Measurements from ENCODE around the gene RAB10. TPM values are rescaled to one million over a fixed set of nuclear protein-coding genes. Genes with fewer than 3 reads are reported as not detected.
"Not testable (repeated sequence)": the region's sequence is repeated elsewhere in the genome, so short reads cannot be mapped to it uniquely, and the experiment has no call there.

Gene RAB10
- polyA plus RNA-seq, 1 donor (not counting 4 experiments of a cell fraction or from before 2014, with no cell fraction given): 252 TPM

GRCh38 chr2:26078939-26079338 lies 45.1 kb downstream of the RAB10 start:
- Histone ChIP-seq H3K4me1 (ENCODE audit: control insufficient read depth, extremely low read depth, insufficient read depth, low read length) (peaks cover 6% of the 10 kb centered on the region), H3K9me3 (ENCODE audit: control insufficient read depth, low read depth, low read length) (no peaks in the 10 kb centered on the region), H3K27me3 (ENCODE audit: control insufficient read depth, extremely low read depth, insufficient read depth, low read length) (no peaks in the 10 kb centered on the region), H3K4me2 (ENCODE audit: control insufficient read depth, extremely low read depth, insufficient read depth, low read depth, low read length) (no peak overlapping the region), H3K36me3 (ENCODE audit: control insufficient read depth in 2 of 2, extremely low read depth in 1 of 2, insufficient read depth in 2 of 2, low read length in 2 of 2) (no peaks in the 10 kb centered on the region), H3K4me3 (ENCODE audit: control insufficient read depth in 2 of 3, extremely low read depth in 1 of 3, insufficient read depth in 2 of 3, low read depth in 1 of 3, low read length in 3 of 3) (no peak overlapping the region), H2AFZ (ENCODE audit: control insufficient read depth, low read length) (no peak overlapping the region), H3K27ac (ENCODE audit: control insufficient read depth, insufficient read depth, low read length) (no peak overlapping the region), H3K9me1 (ENCODE audit: control insufficient read depth, extremely low read depth, insufficient read depth, low read length) (no peaks in the 10 kb centered on the region), H3K9ac (ENCODE audit: control insufficient read depth, extremely low read depth, insufficient read depth, low read length) (no peak overlapping the region), H3K79me2 (ENCODE audit: control insufficient read depth, insufficient read depth, low read length) (peaks cover 98% of the 10 kb centered on the region), H4K20me1 (ENCODE audit: control insufficient read depth, extremely low read depth, insufficient read depth, low read length) (peaks cover 13% of the 10 kb centered on the region)
- no peak for DNase-seq (ENCODE audit: low read depth, low spot score)
- TF ChIP-seq EZH2 (IDR thresholded peaks at IDR 0.05; ENCODE audit: low read length): no peak
- TF ChIP-seq CTCF (optimal IDR thresholded peaks at IDR 0.05 in 1 of 3, IDR thresholded peaks at IDR 0.05 in 1 of 3, conservative IDR thresholded peaks at IDR 0.05 in 1 of 3; ENCODE audit: extremely low read depth in 1 of 3, insufficient read depth in 2 of 3, low read length in 3 of 3): no peak
- dilution Hi-C loops (cut with MboI; ENCODE audit: extremely low pct_ligation_motif_present, low sequenced_read_pairs): no loop called here
- FAIRE-seq: no peak

- Histone ChIP-seq H4K20me1 (ENCODE audit: control insufficient read depth, extremely low read depth, insufficient read depth, low read length) (peaks cover 11% of the 10 kb centered on the region), H3K4me1 (ENCODE audit: control insufficient read depth, extremely low read depth, insufficient read depth, low read length) (peaks cover 6% of the 10 kb centered on the region), H3K36me3 (ENCODE audit: control insufficient read depth in 2 of 2, extremely low read depth in 1 of 2, insufficient read depth in 2 of 2, low read length in 2 of 2) (no peaks in the 10 kb centered on the region), H3K27ac (ENCODE audit: control insufficient read depth, insufficient read depth, low read length) (no peak overlapping the region), H3K9ac (ENCODE audit: control insufficient read depth, extremely low read depth, insufficient read depth, low read length) (no peak overlapping the region), H3K27me3 (ENCODE audit: control insufficient read depth, extremely low read depth, insufficient read depth, low read length) (no peaks in the 10 kb centered on the region), H3K9me3 (ENCODE audit: control insufficient read depth, low read depth, low read length) (no peaks in the 10 kb centered on the region), H3K4me2 (ENCODE audit: control insufficient read depth, extremely low read depth, insufficient read depth, low read depth, low read length) (no peak overlapping the region), H3K9me1 (ENCODE audit: control insufficient read depth, extremely low read depth, insufficient read depth, low read length) (no peaks in the 10 kb centered on the region), H2AFZ (ENCODE audit: control insufficient read depth, low read length) (no peak overlapping the region), H3K79me2 (ENCODE audit: control insufficient read depth, insufficient read depth, low read length) (peaks cover 96% of the 10 kb centered on the region), H3K4me3 (ENCODE audit: control insufficient read depth in 2 of 3, extremely low read depth in 1 of 3, insufficient read depth in 2 of 3, low read depth in 1 of 3, low read length in 3 of 3) (no peak overlapping the region)
- no peak for FAIRE-seq
- TF ChIP-seq CTCF (optimal IDR thresholded peaks at IDR 0.05 in 1 of 3, IDR thresholded peaks at IDR 0.05 in 1 of 3, conservative IDR thresholded peaks at IDR 0.05 in 1 of 3; ENCODE audit: extremely low read depth in 1 of 3, insufficient read depth in 2 of 3, low read length in 3 of 3) (no peak), EZH2 (IDR thresholded peaks at IDR 0.05; ENCODE audit: low read length) (no peak)
- DNase-seq (ENCODE audit: low read depth, low spot score): no peak
- dilution Hi-C loops (cut with MboI; ENCODE audit: extremely low pct_ligation_motif_present, low sequenced_read_pairs): no loop called here
Observed at GRCh38 chr2:26080356-26080755, 46.5 kb downstream of the RAB10 start.

- peak; percentile 29 for FAIRE-seq
- H3K27me3 ChIP-seq (ENCODE audit: control insufficient read depth, extremely low read depth, insufficient read depth, low read length); H3K4me3 ChIP-seq (ENCODE audit: control insufficient read depth in 2 of 3, extremely low read depth in 1 of 3, insufficient read depth in 2 of 3, low read depth in 1 of 3, low read length in 3 of 3); H3K4me2 ChIP-seq (ENCODE audit: control insufficient read depth, extremely low read depth, insufficient read depth, low read depth, low read length); H3K9ac ChIP-seq (ENCODE audit: control insufficient read depth, extremely low read depth, insufficient read depth, low read length); H3K9me1 ChIP-seq (ENCODE audit: control insufficient read depth, extremely low read depth, insufficient read depth, low read length); H3K9me3 ChIP-seq (ENCODE audit: control insufficient read depth, low read depth, low read length); H3K27ac ChIP-seq (ENCODE audit: control insufficient read depth, insufficient read depth, low read length); dilution Hi-C loops (cut with MboI; ENCODE audit: extremely low pct_ligation_motif_present, low sequenced_read_pairs); H3K4me1 ChIP-seq (ENCODE audit: control insufficient read depth, extremely low read depth, insufficient read depth, low read length); H2AFZ ChIP-seq (ENCODE audit: control insufficient read depth, low read length); H3K36me3 ChIP-seq (ENCODE audit: control insufficient read depth in 2 of 2, extremely low read depth in 1 of 2, insufficient read depth in 2 of 2, low read length in 2 of 2); DNase-seq (ENCODE audit: low read depth, low spot score): not testable (repeated sequence)
- H3K79me2 ChIP-seq (ENCODE audit: control insufficient read depth, insufficient read depth, low read length): peaks cover 94% of the 10 kb centered on the region
- peaks cover 11% of the 10 kb centered on the region for H4K20me1 ChIP-seq (ENCODE audit: control insufficient read depth, extremely low read depth, insufficient read depth, low read length)
Observed at GRCh38 chr2:26080925-26081324, 47.0 kb downstream of the RAB10 start.

All from keratinocyte (primary cell).